GM03348 (cell line): ENCODE data around the gene CHTF8.
A peak's percentile ranks its signal among the peaks of the same experiment; 100 is the strongest.
"Not testable (repeated sequence)": the region's sequence is repeated elsewhere in the genome, so short reads cannot be mapped to it uniquely, and the experiment has no call there.

ENCODE experiments used
- DNase-seq: peaks from one replicate; pipeline ENCODE4 v3.0.0; 2012; ENCODE audit warnings: low spot score

CHTF8 gene, protein sequence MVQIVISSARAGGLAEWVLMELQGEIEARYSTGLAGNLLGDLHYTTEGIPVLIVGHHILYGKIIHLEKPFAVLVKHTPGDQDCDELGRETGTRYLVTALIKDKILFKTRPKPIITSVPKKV

DNA sequence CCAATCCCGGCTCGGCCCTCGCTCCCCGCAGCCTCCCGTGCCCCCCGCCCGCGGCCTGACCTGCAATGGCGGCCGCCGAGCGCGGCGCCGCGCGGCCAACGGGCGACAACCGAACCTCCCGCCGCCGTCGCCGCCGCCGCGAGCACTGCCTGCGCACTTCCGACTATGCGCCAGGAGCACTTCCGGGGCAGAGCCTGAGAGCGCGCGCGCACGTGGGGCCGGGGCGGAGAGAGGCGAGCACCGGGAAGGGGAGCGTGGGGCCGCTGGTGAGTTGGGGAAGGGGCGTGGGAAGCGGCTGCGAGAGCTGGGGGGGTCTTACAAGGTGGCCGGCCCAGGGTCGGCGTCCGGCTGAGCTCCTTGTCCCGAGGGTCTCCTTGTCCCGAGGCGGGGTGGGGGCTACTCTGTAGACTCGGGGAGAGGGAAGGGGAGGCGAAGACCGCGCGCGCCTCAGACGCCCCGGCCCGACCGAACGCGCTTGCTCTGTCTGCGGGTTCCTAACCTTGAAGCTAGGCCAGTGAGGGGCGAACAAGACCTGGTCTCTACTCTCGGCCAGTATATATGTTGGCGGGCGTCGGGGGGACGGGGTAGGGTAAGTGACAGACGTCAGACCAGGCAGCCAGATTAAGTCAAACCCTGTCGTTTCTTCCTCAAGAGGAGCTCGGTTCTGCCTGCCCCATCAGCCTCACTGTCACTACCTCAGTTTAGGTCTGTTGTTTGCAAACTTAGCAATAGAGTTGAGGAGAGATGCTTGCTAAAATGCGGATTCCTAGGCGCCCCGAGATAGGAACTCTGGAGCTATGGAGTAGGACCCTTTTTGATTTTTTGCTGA lies at the start of gene CHTF8, which contains the start of gene UTP4:
Gene CHTF8 (minus strand): TSS at position 165 of the 829 bp plus-strand sequence. CDS start 11,130 bp downstream, outside the sequence.
Gene UTP4 (plus strand): TSS at position 226 of the 829 bp plus-strand sequence. CDS start 811 bp downstream, outside the sequence.
- peak; percentile 94 for DNase-seq

DNA sequence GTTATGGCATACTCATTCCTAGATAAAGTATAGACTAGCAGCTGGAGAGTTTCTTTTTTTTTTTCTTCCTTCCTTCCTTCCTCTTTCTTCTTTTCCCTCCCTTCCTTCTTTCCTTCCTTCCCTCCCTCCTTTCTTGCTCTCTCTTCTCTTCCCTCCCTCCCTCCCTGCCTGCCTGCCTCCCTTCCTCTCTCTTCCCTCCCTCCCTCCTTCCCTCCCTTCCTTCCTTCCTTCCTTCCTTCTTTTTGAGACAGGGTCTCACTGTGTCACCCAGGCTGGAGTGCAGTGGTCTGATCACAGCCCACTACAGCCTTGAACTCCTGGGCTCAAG lies 47.6 kb upstream of the CHTF8 start:
- DNase-seq = no peak

DNA sequence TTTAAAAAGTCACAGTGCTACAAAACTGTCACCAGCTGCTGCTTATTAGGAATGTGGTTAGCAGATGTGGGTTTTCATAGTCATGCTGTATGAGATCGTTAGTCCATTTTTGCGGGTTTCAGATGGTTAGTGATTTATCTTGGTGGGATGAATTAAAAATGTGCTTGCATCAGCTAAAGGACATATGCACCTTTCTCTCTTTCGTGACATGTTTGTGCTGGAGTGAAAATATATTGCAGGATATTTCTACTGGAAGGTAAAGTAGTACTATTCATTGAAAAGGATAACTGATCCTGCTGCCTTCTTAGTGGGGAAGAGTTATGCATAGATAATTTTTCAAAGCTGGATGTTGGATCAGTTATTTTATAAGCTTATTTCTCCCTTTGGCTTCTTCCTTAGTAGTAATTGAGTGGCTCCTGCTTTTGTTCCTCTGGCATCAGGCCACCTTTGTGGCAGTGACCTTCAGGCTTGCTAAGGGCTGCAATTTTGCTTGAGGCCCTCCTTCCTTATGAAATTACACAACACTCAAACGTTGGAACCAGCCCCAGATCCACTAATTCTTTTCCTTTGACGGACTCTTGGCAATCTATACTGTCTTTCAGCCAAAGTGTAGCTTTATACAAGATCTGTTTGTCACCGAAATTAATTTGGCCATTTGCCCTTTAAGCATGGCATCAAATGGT lies 47.1 kb upstream of the CHTF8 start:
- peak; percentile 64 for DNase-seq

DNA sequence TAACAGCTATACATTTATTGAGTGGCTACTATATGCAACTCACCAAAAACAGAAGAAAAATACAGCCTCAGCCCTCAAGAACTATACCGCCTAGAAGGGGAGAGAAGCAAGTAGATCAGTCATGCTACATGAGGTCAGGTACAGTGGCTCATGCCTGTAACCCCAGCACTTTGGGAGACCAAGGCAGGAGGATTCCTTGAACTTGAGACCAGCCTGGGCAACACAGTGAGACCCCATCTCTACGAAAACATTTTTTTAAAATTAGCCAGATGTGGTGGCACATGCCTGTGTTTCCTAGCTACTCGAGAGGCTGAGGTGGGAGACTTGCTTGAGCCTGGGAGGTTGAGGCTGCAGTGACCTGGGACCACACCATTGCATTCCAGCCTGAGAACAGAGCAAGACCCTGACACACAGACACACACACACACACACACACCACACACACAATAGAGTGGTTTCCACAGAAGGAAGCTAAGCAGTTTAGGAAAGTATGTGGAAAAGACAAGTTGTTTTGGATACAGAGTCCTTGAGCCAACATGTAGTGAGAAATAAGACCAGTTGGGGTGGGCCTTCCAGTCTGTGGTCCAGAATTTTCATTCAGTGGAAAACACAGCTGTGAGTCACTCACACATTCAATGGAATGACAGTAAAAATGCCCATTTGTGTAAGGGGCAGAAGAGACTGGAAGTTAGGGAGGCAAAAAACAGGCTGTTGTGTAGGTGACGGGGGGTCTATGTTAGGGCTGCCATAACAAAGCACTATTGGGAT lies 43.8 kb upstream of the CHTF8 start:
- DNase-seq = peak; percentile 46

DNA sequence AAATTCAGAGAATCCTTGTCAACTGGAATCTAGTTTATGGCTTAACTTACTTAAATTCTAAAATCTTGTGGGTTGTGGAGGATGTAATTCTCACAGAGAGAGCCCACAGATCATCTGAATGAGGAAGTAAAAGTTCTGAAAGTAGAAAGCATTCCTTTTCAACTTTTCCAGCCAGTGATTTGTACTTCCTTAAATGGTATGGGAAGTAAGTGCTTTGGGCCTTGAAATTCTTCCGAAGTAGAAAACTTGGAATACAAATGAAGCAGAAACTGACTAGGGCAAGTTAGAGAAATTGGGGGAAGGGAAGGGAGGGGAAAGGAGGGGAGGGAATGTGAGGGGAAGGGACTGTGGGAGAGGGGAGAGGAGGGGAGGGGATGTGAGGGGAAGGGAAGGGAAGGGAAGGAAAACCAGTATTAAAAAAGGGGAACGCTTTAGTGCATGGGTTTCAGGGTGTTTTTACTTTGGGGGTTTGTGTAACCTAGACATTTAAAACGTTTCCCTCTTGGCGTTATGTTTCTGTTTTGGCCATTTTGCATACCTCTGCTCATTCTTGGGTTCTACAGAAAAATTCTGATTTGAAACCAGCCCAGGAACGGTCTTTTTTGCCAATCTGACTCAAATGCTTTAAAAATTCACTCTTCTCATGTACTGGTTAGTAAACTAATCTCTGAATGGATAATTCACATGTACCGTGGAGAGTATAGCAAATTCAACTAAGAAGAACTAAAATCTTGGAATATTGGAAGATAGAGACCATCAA lies 39.1 kb upstream of the CHTF8 start:
- peak; percentile 63 for DNase-seq

DNA sequence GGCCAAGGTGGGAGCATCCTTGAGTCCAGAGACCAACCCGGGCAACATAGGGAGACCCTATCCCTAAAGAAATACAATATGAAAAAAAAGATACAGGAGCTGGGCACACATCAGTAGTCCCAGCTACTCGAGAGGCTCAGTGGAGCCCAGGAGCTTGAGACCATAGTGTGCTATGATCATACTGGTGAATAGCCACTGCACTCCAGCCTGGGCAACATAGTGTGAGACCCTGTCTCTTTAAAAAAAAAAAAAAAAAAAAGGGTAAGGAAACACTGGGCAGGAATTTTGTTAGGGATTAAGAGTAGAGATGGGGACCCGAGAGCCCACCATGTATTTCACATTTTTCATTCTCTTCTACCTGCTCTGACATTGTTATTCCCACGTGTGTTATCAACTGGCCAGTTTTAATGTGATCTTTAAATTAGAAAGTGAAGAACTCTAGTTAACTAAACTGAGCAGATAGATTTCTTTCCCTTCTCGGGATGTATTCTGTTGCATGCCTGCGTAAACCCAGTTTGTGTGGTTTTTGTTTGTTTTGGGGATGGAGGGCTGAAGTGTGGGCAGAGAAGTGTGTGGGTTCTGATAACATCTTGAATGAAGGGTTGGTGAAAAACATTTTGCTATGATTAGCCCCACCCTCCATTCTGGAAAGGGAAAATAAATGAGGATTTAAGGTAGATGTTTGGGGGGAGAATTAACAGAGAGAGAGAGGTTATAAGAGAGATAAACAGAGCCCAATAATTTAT lies 37.4 kb upstream of the CHTF8 start:
- no peak for DNase-seq

DNA sequence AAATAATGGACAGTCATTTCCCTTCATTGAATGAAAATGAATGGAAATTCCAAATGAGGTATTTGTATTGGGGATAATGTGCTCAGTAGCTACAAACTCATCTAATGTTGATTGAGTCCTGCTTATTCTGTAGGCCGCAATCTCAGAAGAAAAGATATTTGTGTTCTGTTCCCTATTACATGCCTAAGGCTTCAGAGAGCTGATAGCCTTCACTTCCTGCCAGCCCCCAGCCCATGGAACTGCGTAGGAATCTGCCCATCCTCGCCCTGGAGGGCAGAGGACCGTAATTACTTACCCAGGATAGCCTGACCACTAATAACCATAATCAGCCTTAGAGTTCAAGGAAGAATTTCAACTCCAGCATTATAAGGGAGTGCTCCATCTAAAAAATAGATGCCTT lies 36.7 kb upstream of the CHTF8 start:
- no peak for DNase-seq

DNA sequence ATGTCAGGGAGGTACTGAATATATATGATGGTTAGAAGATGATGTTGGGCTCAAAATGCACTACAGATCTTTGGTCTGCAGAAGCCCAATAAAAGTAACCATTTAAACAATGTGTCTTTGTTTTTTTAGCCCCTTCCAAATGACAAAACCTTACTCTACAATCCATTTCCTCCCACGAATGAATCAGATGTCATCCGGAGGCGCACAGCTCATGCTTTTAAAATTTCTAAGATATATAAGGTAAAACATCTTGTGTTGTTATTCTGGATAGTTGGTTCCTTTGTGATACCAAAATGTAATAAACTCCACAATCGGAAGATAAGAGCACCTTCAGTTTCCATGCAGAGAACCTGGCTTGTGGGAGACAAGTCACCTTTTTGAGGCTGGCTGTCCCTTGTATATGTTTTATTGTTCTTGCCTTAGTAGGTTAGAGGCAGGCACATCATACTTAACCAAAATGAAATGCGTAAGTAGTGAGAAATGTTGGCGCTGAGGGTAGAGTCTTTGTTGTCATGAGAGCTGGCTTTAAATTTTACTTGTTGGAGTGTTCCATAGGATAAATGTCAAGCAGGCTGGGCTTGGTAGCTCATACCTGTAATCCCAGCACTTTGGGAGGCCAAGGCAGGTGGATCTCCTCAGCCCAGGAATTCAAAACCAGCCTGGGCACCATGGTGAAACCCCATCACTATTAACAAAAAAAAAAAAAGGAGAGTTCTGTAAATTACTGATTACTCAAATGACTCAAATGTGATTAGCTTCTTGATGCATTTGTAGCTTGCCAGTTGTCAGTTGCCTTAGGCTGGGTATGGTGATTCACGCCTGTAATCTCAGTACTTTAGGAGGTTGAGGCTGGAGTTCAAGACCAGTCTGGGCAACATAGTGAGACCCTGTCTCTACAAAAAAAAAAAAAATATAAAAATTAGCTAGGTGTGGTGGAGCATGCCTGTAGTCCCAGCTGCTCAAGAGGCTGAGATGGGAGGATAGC lies 34.9 kb upstream of the CHTF8 start:
- DNase-seq = no peak

DNA sequence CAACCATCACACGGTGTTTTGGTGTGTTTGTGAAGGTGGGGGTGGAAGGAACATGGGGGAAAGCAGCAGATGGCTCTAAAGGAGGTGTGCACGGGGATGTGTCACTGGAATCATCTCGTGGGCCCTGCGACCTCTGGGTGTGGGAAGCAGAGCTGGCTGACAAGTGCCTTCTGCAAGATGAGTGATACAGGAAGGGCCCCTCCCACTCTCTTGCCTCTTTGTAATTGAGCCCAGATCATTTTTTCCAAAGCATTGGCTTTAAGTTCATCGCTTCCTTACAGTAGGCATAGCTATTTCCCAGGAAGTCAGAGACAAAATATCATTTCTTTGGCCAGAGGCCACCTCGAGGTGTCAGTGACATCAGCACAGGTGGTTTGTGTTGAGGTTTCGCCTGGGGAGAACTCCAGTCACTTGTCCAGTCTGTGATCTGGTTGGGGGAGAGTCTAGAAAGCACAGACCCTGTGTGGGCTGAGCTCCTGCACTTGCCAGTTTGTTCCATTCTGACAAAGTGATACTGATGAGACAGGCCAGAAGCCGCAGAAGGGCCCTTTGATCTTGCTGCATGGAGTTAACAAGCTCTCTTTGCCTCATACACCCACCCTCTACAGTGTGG lies 33.9 kb upstream of the CHTF8 start:
- DNase-seq = peak; percentile 70

DNA sequence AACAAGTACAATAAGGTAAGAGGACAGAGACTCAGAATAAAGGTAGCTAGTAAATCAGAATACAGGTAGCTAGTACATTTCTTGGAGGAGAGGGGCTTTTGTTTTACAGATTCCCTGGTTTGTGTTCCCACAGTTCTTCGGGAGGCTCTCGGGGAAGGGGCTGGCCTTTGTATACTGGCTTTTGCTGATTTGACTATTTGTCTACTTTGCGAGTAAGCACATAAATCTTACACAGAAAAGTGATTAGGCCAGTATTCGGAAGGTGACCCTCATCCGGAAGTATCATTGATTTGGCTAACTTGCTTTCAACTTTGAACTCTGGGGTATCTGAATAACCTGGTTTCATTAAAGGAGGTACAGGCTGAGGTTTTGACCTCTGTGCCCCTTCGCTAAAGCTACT lies 33.2 kb upstream of the CHTF8 start:
- no peak for DNase-seq

DNA sequence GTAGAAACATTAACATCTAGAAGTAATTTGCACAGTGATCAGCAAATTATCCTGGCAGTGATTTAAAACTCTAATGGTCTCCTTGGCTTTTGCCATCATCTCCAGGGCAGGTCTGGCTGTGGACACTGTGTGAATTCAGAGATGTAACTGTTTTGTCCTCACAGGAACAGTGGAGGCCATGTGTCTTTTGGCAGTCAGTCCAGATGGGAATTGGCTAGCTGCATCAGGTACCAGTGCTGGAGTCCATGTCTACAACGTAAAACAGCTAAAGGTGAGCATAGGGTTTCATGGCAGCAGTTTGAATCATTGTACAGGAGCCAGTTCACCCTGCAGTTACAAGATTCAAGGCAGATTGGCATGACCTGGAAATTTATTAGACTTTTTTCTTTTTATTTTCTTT lies 27.8 kb upstream of the CHTF8 start:
- no peak for DNase-seq

DNA sequence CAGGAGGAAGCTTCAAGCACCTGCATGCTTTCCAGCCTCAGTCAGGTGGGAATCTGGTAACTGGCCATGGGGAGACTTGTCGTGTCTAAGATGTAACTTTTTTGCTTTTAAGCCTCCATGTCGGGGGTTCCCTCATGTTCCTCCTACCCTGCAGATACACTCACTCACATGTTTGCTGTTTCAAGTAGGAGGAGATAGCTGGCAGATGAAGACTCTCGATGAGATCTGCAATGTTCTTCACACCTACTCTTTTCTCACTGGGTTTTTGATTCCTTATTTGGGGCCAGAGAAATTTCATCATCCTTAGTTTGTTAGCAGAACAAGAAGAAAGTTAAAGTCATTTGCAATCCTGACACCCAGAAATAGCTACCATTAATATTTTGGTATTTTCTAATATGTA lies 24.8 kb upstream of the CHTF8 start:
- no peak for DNase-seq

DNA sequence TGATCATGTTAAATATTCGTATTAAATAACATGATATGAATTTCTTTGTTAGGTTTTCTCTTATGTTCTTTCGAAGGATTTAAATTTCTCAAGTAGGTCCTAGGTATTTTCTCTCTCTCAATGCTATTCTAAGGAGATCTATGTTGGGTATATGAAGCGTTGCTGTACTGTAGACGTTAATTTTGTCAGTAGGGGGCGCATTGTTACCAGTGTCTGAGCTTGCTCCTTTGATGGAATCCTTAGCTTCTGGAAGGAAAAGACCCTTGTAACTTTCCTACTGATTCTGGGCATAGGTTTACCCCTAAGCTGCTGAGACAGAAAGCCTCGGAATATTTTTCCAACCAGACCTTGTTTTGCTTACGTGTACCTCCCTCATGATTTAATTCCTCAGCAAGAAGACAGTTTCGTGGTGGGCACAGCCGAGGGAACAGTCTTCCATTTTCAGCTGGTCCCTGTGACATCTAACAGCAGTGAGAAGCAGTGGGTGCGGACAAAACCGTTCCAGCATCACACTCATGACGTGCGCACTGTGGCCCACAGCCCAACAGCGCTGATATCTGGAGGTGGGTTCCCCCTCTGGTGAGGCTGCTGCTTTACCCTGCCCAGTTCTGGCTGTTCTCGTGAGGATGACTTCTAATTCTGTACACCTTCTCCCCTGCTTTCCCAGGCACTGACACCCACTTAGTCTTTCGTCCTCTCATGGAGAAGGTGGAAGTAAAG lies 17.9 kb upstream of the CHTF8 start:
- peak; percentile 79 for DNase-seq

DNA sequence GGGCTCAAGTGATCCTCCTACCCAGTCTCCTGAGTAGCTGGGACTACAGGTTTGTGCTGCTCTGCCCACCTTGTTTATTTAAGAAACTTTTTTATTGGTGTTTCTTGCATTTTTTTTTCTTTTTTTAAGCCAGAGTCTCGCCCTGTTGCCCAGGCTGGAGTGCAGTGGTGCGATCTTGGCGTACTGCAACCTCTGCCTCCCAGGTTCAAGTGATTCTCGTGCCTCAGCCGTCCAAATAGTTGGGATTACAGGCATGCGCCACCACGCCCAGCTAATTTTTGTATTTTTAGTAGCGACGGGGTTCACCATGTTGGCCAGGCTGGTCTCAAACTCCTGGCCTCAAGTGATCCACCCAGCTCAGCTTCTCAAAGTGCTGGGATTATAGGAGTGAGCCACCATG lies 17.2 kb upstream of the CHTF8 start:
- DNase-seq = not testable (repeated sequence)

DNA sequence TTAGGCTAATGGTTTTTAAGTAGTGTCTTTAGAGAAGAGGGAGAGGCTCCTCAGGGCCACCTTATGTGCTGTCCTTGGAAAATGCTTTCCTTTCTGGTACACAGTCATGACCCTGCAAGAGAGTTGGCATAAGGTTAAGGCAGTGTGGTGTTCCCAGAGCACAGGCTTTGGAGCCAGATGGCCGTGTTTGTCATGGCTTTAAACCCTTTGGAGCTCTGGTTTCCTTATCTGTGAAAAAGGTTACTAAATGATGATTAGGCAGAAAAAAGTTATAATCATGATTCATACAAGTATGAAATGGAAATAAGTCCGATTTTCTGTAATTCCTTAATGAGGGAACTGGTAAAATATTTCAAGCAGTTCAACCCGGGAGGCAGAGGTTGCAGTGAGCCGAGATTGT lies 13.3 kb upstream of the CHTF8 start:
- no peak for DNase-seq

DNA sequence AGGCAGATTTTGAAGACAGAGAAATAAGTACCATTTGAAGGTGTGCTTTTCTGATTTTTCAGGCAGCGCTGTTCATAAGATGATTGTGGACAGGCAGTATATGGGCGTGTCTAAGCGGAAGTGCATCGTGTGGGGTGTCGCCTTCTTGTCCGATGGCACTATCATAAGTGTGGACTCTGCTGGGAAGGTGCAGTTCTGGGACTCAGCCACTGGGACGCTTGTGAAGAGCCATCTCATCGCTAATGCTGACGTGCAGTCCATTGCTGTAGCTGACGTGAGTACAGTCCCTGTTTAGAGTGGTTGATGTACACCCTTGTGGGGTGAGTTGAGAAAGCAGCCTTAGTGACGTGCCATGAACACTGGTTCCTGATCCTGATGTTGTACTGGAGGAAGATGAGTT lies 10.7 kb upstream of the CHTF8 start:
- DNase-seq = no peak

DNA sequence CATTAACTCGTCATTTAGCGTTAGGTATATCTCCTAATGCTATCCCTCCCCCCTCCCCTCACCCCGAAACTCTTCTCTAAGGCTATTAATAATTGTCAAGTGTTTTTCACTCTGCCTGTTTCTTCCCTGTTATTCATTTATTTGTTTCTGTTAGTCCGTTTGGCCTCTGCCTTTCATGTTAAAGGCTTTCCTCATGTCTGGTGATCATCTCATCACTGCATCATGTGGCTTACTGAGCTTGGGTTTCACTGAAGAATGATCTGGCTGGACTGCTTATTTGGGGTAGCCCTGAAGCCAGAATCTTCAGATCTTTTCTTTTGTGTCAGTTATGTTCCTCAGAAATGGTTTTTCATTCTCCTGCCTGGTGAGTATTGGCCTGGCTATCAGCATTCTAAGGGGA lies 9.5 kb upstream of the CHTF8 start:
- no peak for DNase-seq

DNA sequence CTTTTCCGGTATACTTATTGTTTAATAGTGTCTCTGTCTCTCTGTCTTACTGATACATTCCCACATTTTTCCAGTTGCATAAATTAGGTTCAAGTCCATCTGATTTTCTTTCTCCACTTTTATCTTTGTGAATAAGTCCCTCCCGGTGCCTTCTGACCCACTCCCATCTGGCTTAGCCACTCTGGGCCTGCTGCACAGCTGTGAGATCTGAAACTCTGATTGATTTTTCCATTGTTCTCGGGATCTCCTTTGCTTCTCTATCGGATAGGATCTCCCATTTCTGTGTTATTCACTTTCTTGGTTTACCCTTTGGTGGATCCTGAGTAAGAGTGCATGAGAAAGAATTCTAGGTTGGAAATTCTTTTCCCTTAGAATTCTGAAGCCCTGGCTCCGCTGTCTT lies 8.6 kb upstream of the CHTF8 start:
- DNase-seq = no peak

DNA sequence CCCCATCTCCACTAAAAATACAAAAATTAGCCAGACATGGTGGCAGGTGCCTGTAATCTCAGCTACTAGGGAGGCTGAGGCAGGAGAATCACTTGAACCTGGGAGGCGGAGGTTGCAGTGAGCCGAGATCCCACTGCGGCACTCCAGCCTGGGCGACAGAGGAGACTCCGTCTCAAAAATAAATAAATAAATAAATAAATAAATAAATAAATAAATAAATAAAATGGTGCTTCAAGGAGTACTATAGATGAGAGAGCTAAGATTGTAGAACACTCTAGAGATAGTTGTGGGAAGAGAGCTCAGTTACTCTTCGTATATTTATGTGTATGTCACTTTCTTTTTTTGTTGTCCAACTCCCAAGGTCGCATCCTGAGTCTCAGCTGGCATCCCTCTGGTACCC lies 7.1 kb upstream of the CHTF8 start:
- not testable (repeated sequence) for DNase-seq
